ENCODE data around the gene EPHB3.

Gene EPHB3

GRCh38 chr3:184526088-184526433 is 35.5 kb upstream of the EPHB3 start:
- Histone ChIP-seq H3K4me1 (ENCODE audit: control insufficient read depth in 2 of 2, insufficient read depth in 1 of 2, low read depth in 1 of 2, low read length in 2 of 2) (peaks cover 1 to 9% of the 10 kb centered on the region in 2 donors), H3K23ac (ENCODE audit: low read depth, low read length, poor library complexity) (peak overlapping the region; percentile 21), H3K4me2 (ENCODE audit: insufficient read depth, low read length, poor library complexity, severe bottlenecking) (peak overlapping the region; percentile 92), H2BK120ac (ENCODE audit: low read depth, low read length) (peak overlapping the region; percentile 64), H3K36me3 (replicated peaks in 1 of 2; ENCODE audit: control insufficient read depth in 2 of 2, insufficient read depth in 2 of 2, low read length in 2 of 2) (no peaks in the 10 kb centered on the region), H3K18ac (ENCODE audit: low read length) (peak overlapping the region; percentile 96), H3K27me3 (ENCODE audit: control insufficient read depth in 3 of 3, insufficient read depth in 3 of 3, low read depth in 1 of 3, low read length in 3 of 3) (peaks cover 0 to 73% (median 0%) of the 10 kb centered on the region in 3 experiments), H2BK12ac (ENCODE audit: low read length) (peak overlapping the region; percentile 88), H3K9ac (ENCODE audit: low read depth, low read length, poor library complexity) (peak overlapping the region; percentile 65), H2AK5ac (ENCODE audit: low read depth, low read length) (peak overlapping the region; percentile 4), H4K8ac (ENCODE audit: low read depth, low read length) (no peak overlapping the region), H2BK15ac (ENCODE audit: low read length) (peak overlapping the region; percentile 32), H3K79me1 (ENCODE audit: low read depth, low read length) (no peaks in the 10 kb centered on the region), H3K14ac (ENCODE audit: low read length) (no peak overlapping the region), H2BK5ac (ENCODE audit: low read length) (peak overlapping the region; percentile 10), H3K27ac (replicated peaks; ENCODE audit: low read length) (peak overlapping the region; percentile 3), H3K4me3 (ENCODE audit: low read length in 2 of 2) (peak overlapping the region; percentile 41 to 73), H4K91ac (ENCODE audit: low read depth, low read length, poor library complexity) (peak overlapping the region; percentile 6), H2AFZ (ENCODE audit: low read length) (peak overlapping the region; percentile 95), H3K4ac (ENCODE audit: low read length) (no peak overlapping the region), H3K9me3 (replicated peaks in 1 of 2; ENCODE audit: control insufficient read depth in 2 of 2, insufficient read depth in 1 of 2, low read depth in 1 of 2, low read length in 2 of 2) (no peaks in the 10 kb centered on the region)
- no CpG with 5 or more reads among the region's 12 CpGs for WGBS, 2 donors (ENCODE audit: extremely low coverage in 2 of 2, insufficient read length in 2 of 2, insufficient replicate concordance in 1 of 2)
- DNase-seq (ENCODE audit: low spot score): peak; percentile 37

GRCh38 chr3:184531626-184532280 is 29.8 kb upstream of the EPHB3 start:
- Histone ChIP-seq H3K18ac (ENCODE audit: low read length) (no peak overlapping the region), H3K9ac (ENCODE audit: low read depth, low read length, poor library complexity) (no peak overlapping the region), H3K27ac (replicated peaks; ENCODE audit: low read length) (no peak overlapping the region), H3K4me3 (ENCODE audit: low read length in 2 of 2) (no peak overlapping the region), H3K36me3 (replicated peaks in 1 of 2; ENCODE audit: control insufficient read depth in 2 of 2, insufficient read depth in 2 of 2, low read length in 2 of 2) (no peaks in the 10 kb centered on the region), H4K8ac (ENCODE audit: low read depth, low read length) (no peak overlapping the region), H3K79me1 (ENCODE audit: low read depth, low read length) (no peaks in the 10 kb centered on the region), H3K4ac (ENCODE audit: low read length) (no peak overlapping the region), H3K27me3 (ENCODE audit: control insufficient read depth in 3 of 3, insufficient read depth in 3 of 3, low read depth in 1 of 3, low read length in 3 of 3) (peaks cover 0 to 49% (median 0%) of the 10 kb centered on the region in 3 experiments), H2BK5ac (ENCODE audit: low read length) (no peak overlapping the region), H3K9me3 (replicated peaks in 1 of 2; ENCODE audit: control insufficient read depth in 2 of 2, insufficient read depth in 1 of 2, low read depth in 1 of 2, low read length in 2 of 2) (no peaks in the 10 kb centered on the region), H2BK12ac (ENCODE audit: low read length) (no peak overlapping the region), H2BK15ac (ENCODE audit: low read length) (no peak overlapping the region), H2AFZ (ENCODE audit: low read length) (no peak overlapping the region), H3K23ac (ENCODE audit: low read depth, low read length, poor library complexity) (no peak overlapping the region), H3K4me1 (ENCODE audit: control insufficient read depth in 2 of 2, insufficient read depth in 1 of 2, low read depth in 1 of 2, low read length in 2 of 2) (no peaks in the 10 kb centered on the region), H2BK120ac (ENCODE audit: low read depth, low read length) (no peak overlapping the region), H2AK5ac (ENCODE audit: low read depth, low read length) (no peak overlapping the region), H4K91ac (ENCODE audit: low read depth, low read length, poor library complexity) (no peak overlapping the region), H3K14ac (ENCODE audit: low read length) (no peak overlapping the region), H3K4me2 (ENCODE audit: insufficient read depth, low read length, poor library complexity, severe bottlenecking) (no peak overlapping the region)
- no CpG with 5 or more reads among the region's 8 CpGs for WGBS, 2 donors (ENCODE audit: extremely low coverage in 2 of 2, insufficient read length in 2 of 2, insufficient replicate concordance in 1 of 2)
- DNase-seq (ENCODE audit: low spot score): no peak

- H3K27me3 ChIP-seq (ENCODE audit: control insufficient read depth in 3 of 3, insufficient read depth in 3 of 3, low read depth in 1 of 3, low read length in 3 of 3): peaks cover 0 to 55% (median 0%) of the 10 kb centered on the region in 3 experiments
- no peak overlapping the region for H2BK15ac ChIP-seq (ENCODE audit: low read length)
- no peaks in the 10 kb centered on the region for H3K79me1 ChIP-seq (ENCODE audit: low read depth, low read length)
- H3K4ac ChIP-seq (ENCODE audit: low read length): no peak overlapping the region
- DNase-seq (ENCODE audit: low spot score): no peak
- H2AFZ ChIP-seq (ENCODE audit: low read length): no peak overlapping the region
- no peak overlapping the region for H3K18ac ChIP-seq (ENCODE audit: low read length)
- no peaks in the 10 kb centered on the region for H3K9me3 ChIP-seq (replicated peaks in 1 of 2; ENCODE audit: control insufficient read depth in 2 of 2, insufficient read depth in 1 of 2, low read depth in 1 of 2, low read length in 2 of 2)
- no peak overlapping the region for H3K4me2 ChIP-seq (ENCODE audit: insufficient read depth, low read length, poor library complexity, severe bottlenecking)
- no peak overlapping the region for H3K27ac ChIP-seq (replicated peaks; ENCODE audit: low read length)
- no peak overlapping the region for H3K14ac ChIP-seq (ENCODE audit: low read length)
- H2BK12ac ChIP-seq (ENCODE audit: low read length): no peak overlapping the region
- H3K4me1 ChIP-seq (ENCODE audit: control insufficient read depth in 2 of 2, insufficient read depth in 1 of 2, low read depth in 1 of 2, low read length in 2 of 2): peaks cover 0 to 3% of the 10 kb centered on the region in 2 donors
- no peaks in the 10 kb centered on the region for H3K36me3 ChIP-seq (replicated peaks in 1 of 2; ENCODE audit: control insufficient read depth in 2 of 2, insufficient read depth in 2 of 2, low read length in 2 of 2)
- H3K9ac ChIP-seq (ENCODE audit: low read depth, low read length, poor library complexity): no peak overlapping the region
- H3K4me3 ChIP-seq (ENCODE audit: low read length in 2 of 2): no peak overlapping the region
- H2BK120ac ChIP-seq (ENCODE audit: low read depth, low read length): no peak overlapping the region
- no peak overlapping the region for H3K23ac ChIP-seq (ENCODE audit: low read depth, low read length, poor library complexity)
- no peak overlapping the region for H4K91ac ChIP-seq (ENCODE audit: low read depth, low read length, poor library complexity)
- no peak overlapping the region for H2BK5ac ChIP-seq (ENCODE audit: low read length)
- no peak overlapping the region for H4K8ac ChIP-seq (ENCODE audit: low read depth, low read length)
- WGBS, 2 donors (ENCODE audit: extremely low coverage in 2 of 2, insufficient read length in 2 of 2, insufficient replicate concordance in 1 of 2): no CpG with 5 or more reads among the region's 8 CpGs
- no peak overlapping the region for H2AK5ac ChIP-seq (ENCODE audit: low read depth, low read length)
Measured at GRCh38 chr3:184532940-184533732, 28.4 kb upstream of the EPHB3 start.
